ENCODE results near the gene PACRGL.

DNA sequence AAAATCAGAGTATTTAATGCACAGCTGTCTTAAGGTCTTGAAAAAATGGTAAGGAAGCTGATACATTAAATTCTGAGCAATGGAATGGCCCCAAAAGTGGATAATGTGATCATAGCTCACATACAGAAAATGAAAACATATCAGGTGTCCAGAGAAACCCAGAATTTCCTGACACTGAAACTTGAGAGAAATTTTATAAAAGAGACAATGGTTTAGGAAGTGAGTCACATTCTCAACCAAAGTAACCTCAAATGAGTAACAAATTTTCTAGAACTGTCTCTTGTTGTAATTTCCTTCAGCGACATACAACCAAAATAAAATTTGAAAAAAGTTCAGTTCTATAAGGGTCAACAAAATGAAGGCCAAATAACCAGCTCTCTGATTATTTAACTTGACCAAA is 37.4 kb upstream of the PACRGL start:
- TF ChIP-seq POLR2AphosphoS5 (IDR thresholded peaks at IDR 0.05): no peak
- TF ChIP-seq, protein P1, sequence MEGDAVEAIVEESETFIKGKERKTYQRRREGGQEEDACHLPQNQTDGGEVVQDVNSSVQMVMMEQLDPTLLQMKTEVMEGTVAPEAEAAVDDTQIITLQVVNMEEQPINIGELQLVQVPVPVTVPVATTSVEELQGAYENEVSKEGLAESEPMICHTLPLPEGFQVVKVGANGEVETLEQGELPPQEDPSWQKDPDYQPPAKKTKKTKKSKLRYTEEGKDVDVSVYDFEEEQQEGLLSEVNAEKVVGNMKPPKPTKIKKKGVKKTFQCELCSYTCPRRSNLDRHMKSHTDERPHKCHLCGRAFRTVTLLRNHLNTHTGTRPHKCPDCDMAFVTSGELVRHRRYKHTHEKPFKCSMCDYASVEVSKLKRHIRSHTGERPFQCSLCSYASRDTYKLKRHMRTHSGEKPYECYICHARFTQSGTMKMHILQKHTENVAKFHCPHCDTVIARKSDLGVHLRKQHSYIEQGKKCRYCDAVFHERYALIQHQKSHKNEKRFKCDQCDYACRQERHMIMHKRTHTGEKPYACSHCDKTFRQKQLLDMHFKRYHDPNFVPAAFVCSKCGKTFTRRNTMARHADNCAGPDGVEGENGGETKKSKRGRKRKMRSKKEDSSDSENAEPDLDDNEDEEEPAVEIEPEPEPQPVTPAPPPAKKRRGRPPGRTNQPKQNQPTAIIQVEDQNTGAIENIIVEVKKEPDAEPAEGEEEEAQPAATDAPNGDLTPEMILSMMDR (IDR thresholded peaks at IDR 0.05): no peak

Measured in sigmoid colon (tissue), 4 donors.